Spleen (tissue), 11 donors: ENCODE measurements around the gene TNRC18. TPM values are rescaled to one million over a fixed set of nuclear protein-coding genes. Genes with fewer than 3 reads are reported as not detected.
A peak's percentile ranks its signal among the peaks of the same experiment; 100 is the strongest.

Experiments
- DNase-seq: peaks from one replicate; pipeline ENCODE4 v3.0.0-alpha.2; 2020
- H3K27ac ChIP-seq, 8 donors: fragments of 200-600 bp; sonication (generic) in 7 of 8; 1 replicate in 4 of 8; 2 replicates in 4 of 8; pipeline versions ENCODE4 v1.5.0 to v1.8.0; 2016 to 2021; ENCODE audit warnings: inconsistent platforms in 4 of 8, mild to moderate bottlenecking in 4 of 8, moderate library complexity in 1 of 8
- H3K27me3 ChIP-seq, 7 donors: fragments of 200-600 bp; sonication (generic) in 6 of 7; replicated peaks in 1 of 7; 1 replicate in 4 of 7; 2 replicates in 3 of 7; pipeline versions ENCODE4 v1.5.0 to v1.8.0; 2016 to 2021; ENCODE audit warnings: inconsistent platforms in 3 of 7, mild to moderate bottlenecking in 1 of 7
- H3K36me3 ChIP-seq, 6 donors: fragments of 200-600 bp; sonication (generic) in 5 of 6; 1 replicate in 4 of 6; 2 replicates in 2 of 6; pipeline versions ENCODE4 v1.5.0 to v1.8.0; 2016 to 2021; ENCODE audit warnings: inconsistent platforms in 2 of 6
- H3K4me1 ChIP-seq, 6 donors: fragments of 200-600 bp; sonication (generic) in 5 of 6; 1 replicate in 3 of 6; 2 replicates in 3 of 6; pipeline versions ENCODE4 v1.5.0 to v1.8.0; 2016 to 2021; ENCODE audit warnings: inconsistent platforms in 3 of 6
- H3K4me3 ChIP-seq, 8 donors: fragments of 200-600 bp; sonication (generic) in 7 of 8; 1 replicate in 4 of 8; 2 replicates in 4 of 8; pipeline versions ENCODE4 v1.5.0 to v1.8.0; 2016 to 2021; ENCODE audit warnings: inconsistent platforms in 4 of 8, mild to moderate bottlenecking in 4 of 8, moderate library complexity in 2 of 8
- H3K9me3 ChIP-seq, 8 donors: fragments of 200-600 bp; sonication (generic) in 7 of 8; 1 replicate in 4 of 8; 2 replicates in 4 of 8; pipeline versions ENCODE4 v1.5.0 to v1.8.0; 2016 to 2021; ENCODE audit warnings: inconsistent platforms in 4 of 8
- POLR2A ChIP-seq, 3 donors: fragments of 450-650 bp; IDR thresholded peaks; one replicate each; pipeline ENCODE4 v1.5.1; 2017; ENCODE audit warnings: antibody characterized with exemption in 3 of 3, mild to moderate bottlenecking in 1 of 3
- POLR2AphosphoS5 ChIP-seq, 3 donors: sonication (generic); formaldehyde crosslinking; IDR thresholded peaks; one replicate each; pipeline ENCODE4 v1.5.1; 2017; ENCODE audit warnings: antibody characterized with exemption in 3 of 3
- WGBS, 5 donors: extraction: QIAGEN DNeasy Blood & Tissue Kit in 3 of 5; methylation state at CpG; one replicate each; pipeline versions ENCODE4 v1.1.5 to v1.1.7; 2013 to 2018; 5-methylcytosine and 5-hydroxymethylcytosine counted together
- intact Hi-C: fragments of 100-400 bp; cut with DNase I; formaldehyde crosslinking; loops from one replicate; pipeline ENCODE4 v1.15.0; 2023; ENCODE audit warnings: low total_unique reads
- polyA plus RNA-seq, 3 donors: library from polyadenylated mRNA; stranded (reverse); fragments of 200-250 nt; gene quantifications; one replicate each; pipeline ENCODE4 v1.2.1, GENCODE V29; 2013
- total RNA-seq, 7 donors: library from RNA; depleted of rRNA in 3 of 7; stranded (reverse); fragments of >200 nt in 3 of 7; fragmentation: NEBNext Ultra II Directional in 4 of 7; extraction: Animal tissue kit (Norgen Biotek cat#: 25700) in 4 of 7; gene quantifications; one replicate each; pipeline versions ENCODE4 v1.1.0 to v1.2.1, GENCODE V29; 2016 to 2021
- TF ChIP-seq, protein P1 (sequence below), 11 experiments: fragments of 200-600 bp in 7 of 11; fragments of 450-650 bp in 4 of 11; sonication (generic) in 4 of 11; IDR thresholded peaks in 8 of 11; conservative IDR thresholded peaks in 3 of 11; 1 replicate in 7 of 11; 2 replicates in 4 of 11; pipeline versions ENCODE4 v1.4.0 to v1.8.0; 2016 to 2021; ENCODE audit warnings: antibody characterized with exemption in 11 of 11, inconsistent platforms in 4 of 11, mild to moderate bottlenecking in 1 of 11
- donor health status: healthy with polysubstance abuse.
- donor health status: DM: no; HTN: no; CAD: no; lungs with moderate emphysema.
- donor health status: DM: no; HTN: no; CAD: no.
- donor health status: Bipolar disorder and iron deficiency.
- donor health status: healthy.
- donor health status: DM: no; HTN: no; CAD: no.
- donor health status: DM: yes; HTN: yes; CAD: no.

TNRC18 gene
- total and polyA plus RNA-seq, 10 donors, result 3.4 to 124 (median 71.0) TPM

DNA sequence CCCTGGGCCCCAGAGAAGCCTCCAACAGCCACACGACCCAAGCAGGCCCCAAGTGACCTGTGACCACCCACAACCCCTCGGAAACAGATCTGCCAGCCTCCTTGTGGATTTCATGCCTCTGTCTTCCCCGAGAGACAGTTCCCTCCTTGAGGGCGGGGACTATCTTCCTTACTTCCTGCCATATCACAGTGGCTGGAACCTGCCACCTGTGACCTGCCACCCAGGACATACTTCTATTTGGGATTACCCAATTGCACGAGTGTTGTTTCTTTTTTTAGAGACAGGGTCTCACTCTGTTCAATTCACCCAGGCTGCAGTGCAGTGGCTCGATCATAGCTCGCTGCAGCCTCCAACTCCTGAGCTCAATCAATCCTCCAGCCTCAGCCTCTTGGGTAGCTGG lies 25.9 kb downstream of the TNRC18 start:
- intact Hi-C loops, result no loop called here
- TF ChIP-seq POLR2AphosphoS5 (IDR thresholded peaks at IDR 0.05), result no peak
- TF ChIP-seq POLR2A (IDR thresholded peaks at IDR 0.05), result no peak
- TF ChIP-seq, protein P1, sequence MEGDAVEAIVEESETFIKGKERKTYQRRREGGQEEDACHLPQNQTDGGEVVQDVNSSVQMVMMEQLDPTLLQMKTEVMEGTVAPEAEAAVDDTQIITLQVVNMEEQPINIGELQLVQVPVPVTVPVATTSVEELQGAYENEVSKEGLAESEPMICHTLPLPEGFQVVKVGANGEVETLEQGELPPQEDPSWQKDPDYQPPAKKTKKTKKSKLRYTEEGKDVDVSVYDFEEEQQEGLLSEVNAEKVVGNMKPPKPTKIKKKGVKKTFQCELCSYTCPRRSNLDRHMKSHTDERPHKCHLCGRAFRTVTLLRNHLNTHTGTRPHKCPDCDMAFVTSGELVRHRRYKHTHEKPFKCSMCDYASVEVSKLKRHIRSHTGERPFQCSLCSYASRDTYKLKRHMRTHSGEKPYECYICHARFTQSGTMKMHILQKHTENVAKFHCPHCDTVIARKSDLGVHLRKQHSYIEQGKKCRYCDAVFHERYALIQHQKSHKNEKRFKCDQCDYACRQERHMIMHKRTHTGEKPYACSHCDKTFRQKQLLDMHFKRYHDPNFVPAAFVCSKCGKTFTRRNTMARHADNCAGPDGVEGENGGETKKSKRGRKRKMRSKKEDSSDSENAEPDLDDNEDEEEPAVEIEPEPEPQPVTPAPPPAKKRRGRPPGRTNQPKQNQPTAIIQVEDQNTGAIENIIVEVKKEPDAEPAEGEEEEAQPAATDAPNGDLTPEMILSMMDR (IDR thresholded peaks at IDR 0.05 in 8 of 11, conservative IDR thresholded peaks at IDR 0.05 in 3 of 11), result no peak
- Histone ChIP-seq H3K4me3 (peak overlapping the region in 4 of 8 donors; percentile 50 to 81 (median 56)), H3K9me3 (no peaks in the 10 kb centered on the region), H3K4me1 (peaks cover 16 to 65% (median 42%) of the 10 kb centered on the region in 6 donors), H3K36me3 (peaks cover 0 to 31% (median 17%) of the 10 kb centered on the region in 6 donors), H3K27me3 (no peaks in the 10 kb centered on the region), H3K27ac (peak overlapping the region; percentile 80 to 96 (median 92))
- WGBS, 5 donors, result 43 to 70% (median 57%) methylated on average over 6 to 7 of the region's 7 CpGs
- DNase-seq, result no peak

DNA sequence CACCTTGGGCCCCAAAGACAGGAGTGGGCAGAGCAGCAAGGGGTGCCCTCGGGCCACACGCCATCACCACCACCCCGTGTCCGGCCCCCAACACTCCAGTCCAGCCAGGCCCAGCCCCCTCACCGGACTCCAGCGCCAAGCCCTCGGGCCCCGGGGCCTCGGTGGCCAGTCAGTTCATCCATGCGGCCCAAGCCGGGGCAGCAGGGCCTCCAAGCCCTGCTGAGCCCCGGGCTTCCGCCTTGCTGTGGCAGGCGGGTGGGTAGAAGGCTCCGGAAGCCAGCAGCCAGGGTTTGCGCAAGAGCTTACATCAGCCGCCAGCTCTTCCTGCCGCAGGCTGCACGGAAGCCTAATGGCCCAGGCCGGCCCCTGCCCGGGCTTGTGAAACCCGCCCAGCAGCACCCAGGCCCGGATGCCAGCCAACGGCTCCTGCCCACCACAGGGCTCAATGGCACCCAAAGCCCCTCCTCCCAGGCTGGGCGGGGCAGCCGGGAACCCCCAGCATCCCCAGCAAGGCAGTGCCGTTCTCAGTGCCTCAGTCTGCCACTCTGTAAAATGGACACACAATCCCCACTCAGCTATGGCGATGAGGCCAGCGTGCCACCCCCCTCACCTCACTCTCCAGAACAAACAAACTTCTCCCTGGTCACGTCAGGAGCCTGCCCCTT lies 26.5 kb downstream of the TNRC18 start:
- DNase-seq, result peak; percentile 99
- H3K4me3 ChIP-seq, result peak overlapping the region; percentile 48 to 81 (median 56)
- WGBS, 5 donors, result 12 to 26% (median 16%) methylated on average over 6 to 30 of the region's 30 CpGs
- no peaks in the 10 kb centered on the region for H3K27me3 ChIP-seq
- H3K36me3 ChIP-seq, result peaks cover 0 to 37% (median 22%) of the 10 kb centered on the region in 6 donors
- no peaks in the 10 kb centered on the region for H3K9me3 ChIP-seq
- intact Hi-C loops, result no loop called here
- H3K4me1 ChIP-seq, result peaks cover 16 to 71% (median 42%) of the 10 kb centered on the region in 6 donors
- TF ChIP-seq POLR2AphosphoS5 (IDR thresholded peaks at IDR 0.05) (peak; percentile 85 to 95 (median 85)), POLR2A (IDR thresholded peaks at IDR 0.05) (peak in 2 of 3 donors; percentile 11 to 36)
- TF ChIP-seq, protein P1 (IDR thresholded peaks at IDR 0.05 in 8 of 11, conservative IDR thresholded peaks at IDR 0.05 in 3 of 11), result peak in 1 of 11 experiments; percentile 47
- peak overlapping the region; percentile 80 to 96 (median 92) for H3K27ac ChIP-seq

DNA sequence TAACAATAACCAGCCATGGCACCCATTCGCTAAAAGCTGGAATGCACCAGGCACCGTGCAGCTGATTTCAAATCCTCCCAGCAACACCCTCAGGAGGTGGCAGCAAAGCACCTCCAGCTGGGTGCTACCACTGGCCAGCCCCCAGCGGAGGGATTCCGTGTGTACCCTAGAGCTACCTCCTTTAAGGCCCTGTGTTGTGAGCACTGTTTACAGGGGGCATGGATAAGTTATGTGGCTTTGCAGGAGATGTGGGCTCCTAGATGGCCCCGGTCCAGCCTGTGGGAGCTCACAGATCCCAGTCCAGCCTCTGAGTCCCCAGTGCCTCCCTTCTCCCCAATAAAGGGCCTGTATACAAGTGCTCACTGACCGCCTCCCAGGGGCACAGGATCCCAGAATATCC lies 27.1 kb downstream of the TNRC18 start:
- DNase-seq, result peak; percentile 88
- peaks cover 16 to 75% (median 42%) of the 10 kb centered on the region in 6 donors for H3K4me1 ChIP-seq
- TF ChIP-seq POLR2A (IDR thresholded peaks at IDR 0.05) (no peak), POLR2AphosphoS5 (IDR thresholded peaks at IDR 0.05) (peak in 1 of 3 donors; percentile 23)
- TF ChIP-seq, protein P1 (IDR thresholded peaks at IDR 0.05 in 8 of 11, conservative IDR thresholded peaks at IDR 0.05 in 3 of 11), result peak in 7 of 11 experiments; percentile 11 to 45 (median 34)
- no peaks in the 10 kb centered on the region for H3K27me3 ChIP-seq
- 14 to 28% (median 24%) methylated on average over 4 to 6 of the region's 6 CpGs for WGBS, 5 donors
- intact Hi-C loops, result no loop called here
- no peaks in the 10 kb centered on the region for H3K9me3 ChIP-seq
- H3K4me3 ChIP-seq, result peak overlapping the region; percentile 48 to 81 (median 56)
- peak overlapping the region; percentile 80 to 96 (median 92) for H3K27ac ChIP-seq
- peaks cover 0 to 39% (median 28%) of the 10 kb centered on the region in 6 donors for H3K36me3 ChIP-seq

DNA sequence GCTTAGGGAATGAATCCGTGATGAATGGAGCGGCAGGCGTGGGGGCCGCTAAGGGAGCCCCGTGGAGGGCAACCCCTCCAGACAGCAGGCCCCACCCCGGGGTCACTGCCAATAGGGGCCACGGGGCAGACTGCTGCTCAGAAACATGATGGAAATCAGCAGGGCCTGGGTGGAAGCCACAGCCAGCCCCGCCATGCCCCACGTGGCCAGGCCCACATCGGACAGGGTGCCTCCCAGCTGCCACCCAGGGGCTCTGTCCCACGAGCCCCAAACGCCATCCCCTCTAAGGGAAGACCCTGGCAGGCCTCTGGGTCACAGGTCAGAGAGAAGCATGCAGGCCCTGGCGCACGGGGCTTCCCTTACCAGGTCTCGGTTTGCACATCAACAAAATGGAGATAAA lies 28.4 kb downstream of the TNRC18 start:
- peaks cover 16 to 75% (median 41%) of the 10 kb centered on the region in 6 donors for H3K4me1 ChIP-seq
- H3K27me3 ChIP-seq, result no peaks in the 10 kb centered on the region
- WGBS, 5 donors, result 53 to 82% (median 55%) methylated on average over 15 of the region's 15 CpGs
- no peaks in the 10 kb centered on the region for H3K9me3 ChIP-seq
- peak overlapping the region in 4 of 8 donors; percentile 1 to 95 (median 45) for H3K27ac ChIP-seq
- TF ChIP-seq, protein P1 (IDR thresholded peaks at IDR 0.05 in 8 of 11, conservative IDR thresholded peaks at IDR 0.05 in 3 of 11), result no peak
- TF ChIP-seq POLR2A (IDR thresholded peaks at IDR 0.05) (no peak), POLR2AphosphoS5 (IDR thresholded peaks at IDR 0.05) (no peak)
- peaks cover 0 to 49% (median 41%) of the 10 kb centered on the region in 6 donors for H3K36me3 ChIP-seq
- intact Hi-C loops, result no loop called here
- DNase-seq, result no peak
- H3K4me3 ChIP-seq, result peak overlapping the region in 1 of 8 donors; percentile 17
